Gastroesophageal sphincter (tissue), 3 donors: Measurements from ENCODE around the gene SLC39A1.

Source experiments
- EP300 ChIP-seq: sonication (generic); formaldehyde crosslinking; IDR thresholded peaks from one replicate; pipeline ENCODE4 v1.6.1; 2017; ENCODE audit warnings: antibody characterized with exemption, mild to moderate bottlenecking
- POLR2AphosphoS5 ChIP-seq: sonication (generic); formaldehyde crosslinking; IDR thresholded peaks from one replicate; pipeline ENCODE4 v1.6.1; 2017; ENCODE audit warnings: antibody characterized with exemption
- TF ChIP-seq, protein P1 (sequence below), 4 experiments: fragments of 200-600 bp in 2 of 4; fragments of 450-650 bp in 2 of 4; sonication (generic) in 1 of 4; IDR thresholded peaks; one replicate each; pipeline ENCODE4 v1.5.1; 2017 to 2019; ENCODE audit warnings: antibody characterized with exemption in 4 of 4, mild to moderate bottlenecking in 2 of 4, moderate library complexity in 2 of 4

- TF ChIP-seq, protein P1, sequence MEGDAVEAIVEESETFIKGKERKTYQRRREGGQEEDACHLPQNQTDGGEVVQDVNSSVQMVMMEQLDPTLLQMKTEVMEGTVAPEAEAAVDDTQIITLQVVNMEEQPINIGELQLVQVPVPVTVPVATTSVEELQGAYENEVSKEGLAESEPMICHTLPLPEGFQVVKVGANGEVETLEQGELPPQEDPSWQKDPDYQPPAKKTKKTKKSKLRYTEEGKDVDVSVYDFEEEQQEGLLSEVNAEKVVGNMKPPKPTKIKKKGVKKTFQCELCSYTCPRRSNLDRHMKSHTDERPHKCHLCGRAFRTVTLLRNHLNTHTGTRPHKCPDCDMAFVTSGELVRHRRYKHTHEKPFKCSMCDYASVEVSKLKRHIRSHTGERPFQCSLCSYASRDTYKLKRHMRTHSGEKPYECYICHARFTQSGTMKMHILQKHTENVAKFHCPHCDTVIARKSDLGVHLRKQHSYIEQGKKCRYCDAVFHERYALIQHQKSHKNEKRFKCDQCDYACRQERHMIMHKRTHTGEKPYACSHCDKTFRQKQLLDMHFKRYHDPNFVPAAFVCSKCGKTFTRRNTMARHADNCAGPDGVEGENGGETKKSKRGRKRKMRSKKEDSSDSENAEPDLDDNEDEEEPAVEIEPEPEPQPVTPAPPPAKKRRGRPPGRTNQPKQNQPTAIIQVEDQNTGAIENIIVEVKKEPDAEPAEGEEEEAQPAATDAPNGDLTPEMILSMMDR (IDR thresholded peaks at IDR 0.05), result no peak
- TF ChIP-seq EP300 (no peak), POLR2AphosphoS5 (no peak)
Observed at GRCh38 chr1:153928791-153929341, 34.5 kb downstream of the SLC39A1 start.
